Adrenal gland (tissue), 5 donors: Measurements from ENCODE around the gene SPP1.

Experiments
- POLR2A ChIP-seq, 2 donors: fragments of 450-650 bp; IDR thresholded peaks; one replicate each; pipeline ENCODE4 v1.6.1; 2017; ENCODE audit warnings: antibody characterized with exemption in 2 of 2, mild to moderate bottlenecking in 2 of 2, moderate library complexity in 1 of 2
- TF ChIP-seq, protein P1 (sequence below), 6 experiments: fragments of 450-650 bp in 4 of 6; fragments of 200-600 bp in 2 of 6; sonication (generic) in 1 of 6; IDR thresholded peaks; 1 replicate in 5 of 6; 2 replicates in 1 of 6; pipeline versions ENCODE4 v1.5.1 to v1.8.0; 2016 to 2021; ENCODE audit warnings: antibody characterized with exemption in 6 of 6, mild to moderate bottlenecking in 2 of 6, moderate library complexity in 1 of 6
- donor health status: DM: no; HTN: no; CAD: no.

GRCh38 chr4:87932718-87933141 is 42.8 kb upstream of the SPP1 start:
- TF ChIP-seq, protein P1, sequence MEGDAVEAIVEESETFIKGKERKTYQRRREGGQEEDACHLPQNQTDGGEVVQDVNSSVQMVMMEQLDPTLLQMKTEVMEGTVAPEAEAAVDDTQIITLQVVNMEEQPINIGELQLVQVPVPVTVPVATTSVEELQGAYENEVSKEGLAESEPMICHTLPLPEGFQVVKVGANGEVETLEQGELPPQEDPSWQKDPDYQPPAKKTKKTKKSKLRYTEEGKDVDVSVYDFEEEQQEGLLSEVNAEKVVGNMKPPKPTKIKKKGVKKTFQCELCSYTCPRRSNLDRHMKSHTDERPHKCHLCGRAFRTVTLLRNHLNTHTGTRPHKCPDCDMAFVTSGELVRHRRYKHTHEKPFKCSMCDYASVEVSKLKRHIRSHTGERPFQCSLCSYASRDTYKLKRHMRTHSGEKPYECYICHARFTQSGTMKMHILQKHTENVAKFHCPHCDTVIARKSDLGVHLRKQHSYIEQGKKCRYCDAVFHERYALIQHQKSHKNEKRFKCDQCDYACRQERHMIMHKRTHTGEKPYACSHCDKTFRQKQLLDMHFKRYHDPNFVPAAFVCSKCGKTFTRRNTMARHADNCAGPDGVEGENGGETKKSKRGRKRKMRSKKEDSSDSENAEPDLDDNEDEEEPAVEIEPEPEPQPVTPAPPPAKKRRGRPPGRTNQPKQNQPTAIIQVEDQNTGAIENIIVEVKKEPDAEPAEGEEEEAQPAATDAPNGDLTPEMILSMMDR (IDR thresholded peaks at IDR 0.05), result no peak
- TF ChIP-seq POLR2A (IDR thresholded peaks at IDR 0.05), result no peak
